GM23248 (cell line): ENCODE data around the gene RHO. TPM values are rescaled to one million over a fixed set of nuclear protein-coding genes. Genes with fewer than 3 reads are reported as not detected.

Experiments
- DNase-seq: peaks from one replicate; pipeline ENCODE4 v3.0.0-alpha.2; 2015
- H2AFZ ChIP-seq: fragments of 200-600 bp; sonication (generic); 2 replicates; pipeline ENCODE4 v1.6.1; 2016; ENCODE audit warnings: antibody characterized with exemption
- H3F3A ChIP-seq: fragments of 200-600 bp; sonication (generic); 2 replicates; pipeline ENCODE4 v1.6.1; 2016; ENCODE audit warnings: mild to moderate bottlenecking, antibody characterized with exemption, mixed run types; ENCODE audit not compliant: insufficient read depth
- H3K27ac ChIP-seq: fragments of 200-600 bp; sonication (generic); 2 replicates; pipeline ENCODE4 v1.5.1; 2016; ENCODE audit warnings: mild to moderate bottlenecking
- H3K27me3 ChIP-seq: fragments of 200-600 bp; sonication (generic); replicated peaks from 2 replicates; pipeline ENCODE4 v1.6.1; 2016; ENCODE audit warnings: mild to moderate bottlenecking; ENCODE audit not compliant: insufficient read depth
- H3K36me3 ChIP-seq: fragments of 200-600 bp; sonication (generic); 2 replicates; pipeline ENCODE4 v1.6.1; 2016; ENCODE audit warnings: low read depth, mild to moderate bottlenecking
- H3K4me1 ChIP-seq: fragments of 200-600 bp; sonication (generic); 2 replicates; pipeline ENCODE4 v1.6.1; 2016; ENCODE audit warnings: mild to moderate bottlenecking; ENCODE audit not compliant: insufficient read depth
- H3K4me2 ChIP-seq: fragments of 200-600 bp; sonication (generic); one replicate; pipeline ENCODE4 v1.6.1; 2016; ENCODE audit warnings: mild to moderate bottlenecking; ENCODE audit not compliant: unreplicated experiment
- H3K4me3 ChIP-seq: fragments of 200-600 bp; sonication (generic); 2 replicates; pipeline ENCODE4 v1.5.1; 2016; ENCODE audit warnings: mild to moderate bottlenecking
- H3K79me2 ChIP-seq: fragments of 200-600 bp; sonication (generic); 2 replicates; pipeline ENCODE4 v1.6.1; 2016; ENCODE audit warnings: mild to moderate bottlenecking; ENCODE audit not compliant: insufficient read depth
- H3K9ac ChIP-seq: fragments of 200-600 bp; sonication (generic); 2 replicates; pipeline ENCODE4 v1.6.1; 2016; ENCODE audit warnings: mild to moderate bottlenecking
- H3K9me2 ChIP-seq: fragments of 200-600 bp; sonication (generic); 2 replicates; pipeline ENCODE4 v1.6.1; 2016; ENCODE audit warnings: mixed run types, mild to moderate bottlenecking, moderate library complexity; ENCODE audit not compliant: insufficient read depth
- H3K9me3 ChIP-seq: fragments of 200-600 bp; sonication (generic); one replicate; pipeline ENCODE4 v1.6.1; 2017; ENCODE audit warnings: low read depth
- H4K20me1 ChIP-seq: fragments of 200-600 bp; sonication (generic); 2 replicates; pipeline ENCODE4 v1.6.0; 2016; ENCODE audit not compliant: insufficient read depth
- EZH2 ChIP-seq: fragments of 200-600 bp; sonication (generic); IDR thresholded peaks from 2 replicates; pipeline ENCODE4 v1.6.1; 2018; ENCODE audit warnings: antibody characterized with exemption, mild to moderate bottlenecking; ENCODE audit not compliant: insufficient read depth, poor library complexity, severe bottlenecking
- EZH2phosphoT487 ChIP-seq: fragments of 200-600 bp; sonication (generic); IDR thresholded peaks from 2 replicates; pipeline ENCODE4 v1.6.1; 2018; ENCODE audit warnings: antibody characterized with exemption, moderate library complexity, mild to moderate bottlenecking, low read depth; ENCODE audit not compliant: insufficient read depth
- WGBS, 2 experiments: methylation state at CpG; one replicate each; pipeline ENCODE4 v1.1.6; 2015 to 2017; ENCODE audit warnings: low lambda C conversion rate in 2 of 2, low coverage in 1 of 2; ENCODE audit errors: missing lambda C conversion rate in 2 of 2; 5-methylcytosine and 5-hydroxymethylcytosine counted together
- in situ Hi-C: fragments of 300-500 bp; cut with MboI; formaldehyde crosslinking; loops from 2 replicates; pipeline ENCODE4 v1.15.0; 2020
- polyA plus RNA-seq: library from polyadenylated mRNA; unstranded; fragments of >200 nt; fragmentation: Nextera tagmentation; extraction: Ambion mirVana; gene quantifications from 2 replicates; pipeline ENCODE4 v1.2.1, GENCODE V29; 2016
- total RNA-seq: library from RNA; depleted of rRNA; stranded (reverse); fragments of >200 nt; shearing (Covaris generic); gene quantifications from 2 replicates; pipeline ENCODE4 v1.2.3, GENCODE V29; 2014

Gene RHO
- total and polyA plus RNA-seq, 2 experiments from 2014 or later = not detected

GRCh38 chr3:129567939-129568338 is 39.5 kb downstream of the RHO start:
- in situ Hi-C loops = no loop called here
- 64 to 65% methylated on average over 6 of the region's 6 CpGs for WGBS, 2 experiments

GRCh38 chr3:129569856-129570255 is 41.4 kb downstream of the RHO start:
- no peak overlapping the region for H3K27ac ChIP-seq
- H4K20me1 ChIP-seq = no peaks in the 10 kb centered on the region
- no peaks in the 10 kb centered on the region for H3K79me2 ChIP-seq
- H3K36me3 ChIP-seq = no peaks in the 10 kb centered on the region; the same call in 1 of the 2 replicates
- H3F3A ChIP-seq = no peaks in the 10 kb centered on the region
- 95 to 97% methylated on average over 7 of the region's 7 CpGs for WGBS, 2 experiments
- no peak overlapping the region for H3K9ac ChIP-seq
- no peak for TF ChIP-seq EZH2phosphoT487
- no peak for TF ChIP-seq EZH2
- H3K9me2 ChIP-seq = no peaks in the 10 kb centered on the region
- H3K4me1 ChIP-seq = no peaks in the 10 kb centered on the region; the same call in 1 of the 2 replicates
- no peak for DNase-seq
- in situ Hi-C loops = no loop called here
- no peaks in the 10 kb centered on the region for H3K27me3 ChIP-seq
- no peak overlapping the region for H3K4me2 ChIP-seq
- no peak overlapping the region for H3K4me3 ChIP-seq
- H2AFZ ChIP-seq = no peak overlapping the region
- no peaks in the 10 kb centered on the region for H3K9me3 ChIP-seq

More at GRCh38 chr3:129567939-129568338, 39.5 kb downstream of the RHO start:
- DNase-seq = no peak
- H3K4me2 ChIP-seq = no peak overlapping the region
- no peaks in the 10 kb centered on the region; the same call in 1 of the 2 replicates for H3K4me1 ChIP-seq
- no peak overlapping the region for H2AFZ ChIP-seq
- H3K9ac ChIP-seq = no peak overlapping the region
- H3K27me3 ChIP-seq = no peaks in the 10 kb centered on the region
- H3K4me3 ChIP-seq = no peak overlapping the region
- no peaks in the 10 kb centered on the region for H3K79me2 ChIP-seq
- no peaks in the 10 kb centered on the region for H3K9me2 ChIP-seq
- TF ChIP-seq EZH2phosphoT487 (no peak), EZH2 (no peak)
- no peaks in the 10 kb centered on the region for H4K20me1 ChIP-seq
- H3K36me3 ChIP-seq = no peaks in the 10 kb centered on the region; the same call in 1 of the 2 replicates
- H3F3A ChIP-seq = no peaks in the 10 kb centered on the region
- H3K27ac ChIP-seq = no peak overlapping the region
- no peaks in the 10 kb centered on the region for H3K9me3 ChIP-seq

GRCh38 chr3:129571605-129572547 is 43.4 kb downstream of the RHO start:
- no peak overlapping the region for H2AFZ ChIP-seq
- WGBS, 2 experiments = 95% methylated on average over 16 to 22 of the region's 22 CpGs
- in situ Hi-C loops = no loop called here
- no peaks in the 10 kb centered on the region for H3K27me3 ChIP-seq
- H3K27ac ChIP-seq = no peak overlapping the region
- no peak overlapping the region for H3K4me2 ChIP-seq
- no peaks in the 10 kb centered on the region for H3K4me1 ChIP-seq
- H3K79me2 ChIP-seq = no peaks in the 10 kb centered on the region
- no peak overlapping the region for H3K4me3 ChIP-seq
- no peaks in the 10 kb centered on the region for H3F3A ChIP-seq
- no peaks in the 10 kb centered on the region for H3K9me2 ChIP-seq
- DNase-seq = no peak
- TF ChIP-seq EZH2 (no peak), EZH2phosphoT487 (no peak)
- H3K9ac ChIP-seq = no peak overlapping the region
- H3K9me3 ChIP-seq = no peaks in the 10 kb centered on the region
- H4K20me1 ChIP-seq = no peaks in the 10 kb centered on the region
- H3K36me3 ChIP-seq = no peaks in the 10 kb centered on the region

GRCh38 chr3:129572603-129573002 is 44.2 kb downstream of the RHO start:
- no peaks in the 10 kb centered on the region for H3K9me3 ChIP-seq
- WGBS, 2 experiments = 90 to 92% methylated on average over 15 to 16 of the region's 18 CpGs
- no peak overlapping the region for H3K27ac ChIP-seq
- in situ Hi-C loops = no loop called here
- TF ChIP-seq EZH2phosphoT487 = no peak
- TF ChIP-seq EZH2 = no peak
- no peaks in the 10 kb centered on the region for H3K27me3 ChIP-seq
- H3K4me1 ChIP-seq = no peaks in the 10 kb centered on the region
- DNase-seq = no peak
- H3K9ac ChIP-seq = no peak overlapping the region
- no peaks in the 10 kb centered on the region for H3K9me2 ChIP-seq
- H3K4me3 ChIP-seq = no peak overlapping the region
- H4K20me1 ChIP-seq = no peaks in the 10 kb centered on the region
- no peaks in the 10 kb centered on the region for H3F3A ChIP-seq
- no peaks in the 10 kb centered on the region; the same call in 1 of the 2 replicates for H3K36me3 ChIP-seq
- no peak overlapping the region for H3K4me2 ChIP-seq
- H2AFZ ChIP-seq = no peak overlapping the region
- no peaks in the 10 kb centered on the region for H3K79me2 ChIP-seq
